H9 (cell line): ENCODE data around the gene HECW1. TPM values are rescaled to one million over a fixed set of nuclear protein-coding genes. Genes with fewer than 3 reads are reported as not detected.

Experiments used
- DNase-seq: peaks from one replicate; pipeline ENCODE4 v3.0.0-alpha.2; 2017
- H2AFZ ChIP-seq: one replicate; pipeline ENCODE4 v1.6.1; 2013; ENCODE audit warnings: mild to moderate bottlenecking, low read length, control low read depth, moderate library complexity
- H2AK5ac ChIP-seq: 2 replicates; pipeline ENCODE4 v1.6.1; 2013; ENCODE audit warnings: low read length, control low read depth, mixed read lengths; ENCODE audit not compliant: insufficient read length
- H2BK120ac ChIP-seq: one replicate; pipeline ENCODE4 v1.6.1; 2013; ENCODE audit warnings: low read depth, mild to moderate bottlenecking, low read length, control low read depth, inconsistent platforms; ENCODE audit not compliant: poor library complexity, severe bottlenecking
- H2BK12ac ChIP-seq: 2 replicates; pipeline ENCODE4 v1.6.1; 2013; ENCODE audit warnings: low read length, control low read depth, mixed read lengths, low read depth; ENCODE audit not compliant: insufficient read length
- H2BK15ac ChIP-seq: 2 replicates; pipeline ENCODE4 v1.6.1; 2013; ENCODE audit warnings: low read depth, low read length, control low read depth
- H2BK20ac ChIP-seq: one replicate; pipeline ENCODE4 v1.6.1; 2013; ENCODE audit warnings: low read depth, mild to moderate bottlenecking, low read length, control low read depth, inconsistent platforms; ENCODE audit not compliant: poor library complexity, severe bottlenecking
- H2BK5ac ChIP-seq: 2 replicates; pipeline ENCODE4 v1.6.1; 2013; ENCODE audit warnings: low read length, control low read depth, mixed read lengths; ENCODE audit not compliant: insufficient read length
- H3K14ac ChIP-seq: 2 replicates; pipeline ENCODE4 v1.6.1; 2013; ENCODE audit warnings: low read length, control low read depth; ENCODE audit not compliant: insufficient read depth
- H3K18ac ChIP-seq: 2 replicates; pipeline ENCODE4 v1.6.1; 2013; ENCODE audit warnings: low read depth, mild to moderate bottlenecking, mixed read lengths, low read length, control low read depth; ENCODE audit not compliant: insufficient read length
- H3K23ac ChIP-seq: 2 replicates; pipeline ENCODE4 v1.6.1; 2013; ENCODE audit warnings: low read length, control low read depth, mixed read lengths, low read depth; ENCODE audit not compliant: insufficient read length
- H3K23me2 ChIP-seq: 2 replicates; pipeline ENCODE4 v1.6.1; 2013; ENCODE audit warnings: low read depth, mild to moderate bottlenecking, mixed read lengths, low read length, control low read depth; ENCODE audit not compliant: insufficient read length, poor library complexity, severe bottlenecking
- H3K27ac ChIP-seq: 2 replicates; pipeline ENCODE4 v1.5.1; 2013; ENCODE audit warnings: low read length, control low read depth, mixed read lengths, low read depth; ENCODE audit not compliant: insufficient read length
- H3K27me3 ChIP-seq: 2 replicates; pipeline ENCODE4 v1.6.1; 2013; ENCODE audit warnings: low read length, control low read depth, inconsistent platforms; ENCODE audit not compliant: insufficient read depth
- H3K4ac ChIP-seq: 2 replicates; pipeline ENCODE4 v1.6.1; 2013; ENCODE audit warnings: low read depth, mild to moderate bottlenecking, control low read depth, inconsistent platforms, low read length, moderate library complexity
- H3K4me1 ChIP-seq: 2 replicates; pipeline ENCODE4 v1.6.1; 2013; ENCODE audit warnings: low read length, control low read depth, inconsistent platforms; ENCODE audit not compliant: insufficient read depth
- H3K4me2 ChIP-seq: 2 replicates; pipeline ENCODE4 v1.6.1; 2013; ENCODE audit warnings: low read length, control low read depth, mixed read lengths; ENCODE audit not compliant: insufficient read length, insufficient read depth
- H3K56ac ChIP-seq: 2 replicates; pipeline ENCODE4 v1.6.1; 2013; ENCODE audit warnings: low read depth, mild to moderate bottlenecking, mixed read lengths, low read length, control low read depth; ENCODE audit not compliant: insufficient read length
- H3K79me1 ChIP-seq: 2 replicates; pipeline ENCODE4 v1.6.1; 2013; ENCODE audit warnings: low read depth, mild to moderate bottlenecking, moderate library complexity, low read length, control low read depth, inconsistent platforms; ENCODE audit not compliant: insufficient read depth, poor library complexity, severe bottlenecking
- H3K79me2 ChIP-seq: 2 replicates; pipeline ENCODE4 v1.6.1; 2013; ENCODE audit warnings: low read length, control low read depth, inconsistent platforms; ENCODE audit not compliant: insufficient read depth
- H3K9ac ChIP-seq: 2 replicates; pipeline ENCODE4 v1.6.1; 2013; ENCODE audit warnings: low read length, control low read depth, mixed read lengths; ENCODE audit not compliant: insufficient read length; ENCODE audit errors: extremely low read depth
- H3K9me3 ChIP-seq: one replicate; pipeline ENCODE4 v1.6.1; 2013; ENCODE audit warnings: low read depth, low read length, inconsistent platforms; ENCODE audit not compliant: control insufficient read depth
- H3T11ph ChIP-seq: one replicate; pipeline ENCODE4 v1.6.1; 2013; ENCODE audit warnings: mild to moderate bottlenecking, low read length, control low read depth, inconsistent platforms
- H4K20me1 ChIP-seq: one replicate; pipeline ENCODE4 v1.6.1; 2013; ENCODE audit not compliant: control insufficient read depth, insufficient read length, insufficient read depth
- H4K5ac ChIP-seq: 2 replicates; pipeline ENCODE4 v1.6.1; 2013; ENCODE audit warnings: low read depth, mild to moderate bottlenecking, mixed read lengths, low read length, control low read depth; ENCODE audit not compliant: insufficient read length
- H4K8ac ChIP-seq: replicated peaks from 2 replicates; pipeline ENCODE4 v1.6.1; 2013; ENCODE audit warnings: low read length, control low read depth, mixed read lengths, low read depth; ENCODE audit not compliant: insufficient read length
- H4K91ac ChIP-seq: 2 replicates; pipeline ENCODE4 v1.6.1; 2013; ENCODE audit warnings: low read depth, mild to moderate bottlenecking, moderate library complexity, mixed read lengths, low read length, control low read depth; ENCODE audit not compliant: insufficient read length
- H3K27ac Mint-ChIP-seq, 3 experiments: 2 replicates in 2 of 3; 3 replicates in 1 of 3; pipeline ENCODE4 v1.8.0; 2020 to 2021; ENCODE audit warnings: mixed read lengths in 3 of 3, mild to moderate bottlenecking in 1 of 3, moderate library complexity in 1 of 3
- H3K27me3 Mint-ChIP-seq: 2 replicates; pipeline ENCODE4 v1.8.0; 2021; ENCODE audit warnings: low read depth, mild to moderate bottlenecking, moderate library complexity, mixed read lengths
- H3K36me3 Mint-ChIP-seq, 3 experiments: 2 replicates in 2 of 3; 3 replicates in 1 of 3; pipeline ENCODE4 v1.8.0; 2020 to 2021; ENCODE audit warnings: low read depth in 3 of 3, mixed read lengths in 3 of 3; ENCODE audit not compliant: insufficient read depth in 1 of 3
- H3K4me1 Mint-ChIP-seq, 2 experiments: 2 replicates each; pipeline ENCODE4 v1.8.0; 2020; ENCODE audit warnings: mixed read lengths in 2 of 2
- H3K4me3 Mint-ChIP-seq, 2 experiments: 2 replicates in 1 of 2; 3 replicates in 1 of 2; pipeline ENCODE4 v1.8.0; 2020 to 2021; ENCODE audit warnings: mild to moderate bottlenecking in 2 of 2, mixed read lengths in 2 of 2, moderate library complexity in 1 of 2
- H3K9me3 Mint-ChIP-seq, 2 experiments: 2 replicates in 1 of 2; 3 replicates in 1 of 2; pipeline ENCODE4 v1.8.0; 2020; ENCODE audit warnings: mild to moderate bottlenecking in 2 of 2, mixed read lengths in 2 of 2, moderate library complexity in 1 of 2
- CTCF ChIP-seq: fragments of 200-600 bp; sonication (generic); conservative IDR thresholded peaks from 3 replicates; pipeline ENCODE4 v1.8.0; 2021; ENCODE audit warnings: antibody characterized with exemption, mild to moderate bottlenecking
- WGBS: extraction: QIAGEN DNeasy Blood & Tissue Kit; methylation state at CpG from one replicate; pipeline ENCODE4 v1.1.7; 2013; ENCODE audit warnings: missing lambda C conversion rate, low lambda C conversion rate, mixed read lengths; ENCODE audit not compliant: insufficient read length; ENCODE audit errors: extremely low coverage; 5-methylcytosine and 5-hydroxymethylcytosine counted together
- total RNA-seq: library from RNA; stranded (reverse); gene quantifications from 2 replicates; pipeline ENCODE4 v1.2.1, GENCODE V29; 2021

HECW1 gene
- total RNA-seq, 1 experiment from 2014 or later, result 5.0 TPM

- Histone ChIP-seq H3K4me1 (no peaks in the 10 kb centered on the region; the same call in 1 of the 2 replicates), H3K9ac (no peak overlapping the region), H2BK12ac (no peak overlapping the region), H2AK5ac (no peak overlapping the region), H3K27ac (no peak overlapping the region), H2BK5ac (no peak overlapping the region), H3K23ac (no peak overlapping the region), H2BK15ac (no peak overlapping the region), H2BK120ac (no peak overlapping the region), H3K4ac (no peak overlapping the region), H3K56ac (no peak overlapping the region), H3K79me1 (no peaks in the 10 kb centered on the region), H3K9me3 (no peaks in the 10 kb centered on the region), H4K8ac (no peak overlapping the region), H3K4me2 (no peak overlapping the region), H2BK20ac (no peak overlapping the region), H3K27me3 (no peaks in the 10 kb centered on the region), H3K18ac (no peak overlapping the region), H3T11ph (no peak overlapping the region), H2AFZ (no peak overlapping the region), H3K14ac (no peak overlapping the region), H4K20me1 (no peaks in the 10 kb centered on the region), H3K79me2 (no peaks in the 10 kb centered on the region), H4K91ac (no peak overlapping the region), H4K5ac (no peak overlapping the region), H3K23me2 (no peaks in the 10 kb centered on the region)
- H3K27me3 Mint-ChIP-seq, result no peaks in the 10 kb centered on the region
- H3K4me3 Mint-ChIP-seq, result no peak overlapping the region
- no CpG with 5 or more reads among the region's 3 CpGs for WGBS
- DNase-seq, result no peak
- H3K9me3 Mint-ChIP-seq, result no peaks in the 10 kb centered on the region
- H3K36me3 Mint-ChIP-seq, result no peaks in the 10 kb centered on the region
- TF ChIP-seq CTCF, result no peak
- peaks cover 2 to 10% of the 10 kb centered on the region in 2 experiments; a peak in 3 of 4 replicates for H3K4me1 Mint-ChIP-seq
- H3K27ac Mint-ChIP-seq, result no peak overlapping the region
These were observed 449.9 kb downstream of the HECW1 start for GRCh38 chr7:43562383-43562782.
